Activated naive CD4-positive, alpha-beta T cell treated with anti-CD3 and anti-CD28 coated beads, Interleukin-2, amount 50 U/mL, for 24 hours (primary cell): ENCODE measurements around the gene FOXQ1.

Source experiments
- H3K27ac Mint-ChIP-seq: one replicate; pipeline ENCODE4 v1.8.0; 2021; ENCODE audit warnings: mild to moderate bottlenecking, mixed read lengths
- H3K27me3 Mint-ChIP-seq: one replicate; pipeline ENCODE4 v1.8.0; 2021; ENCODE audit warnings: mixed read lengths
- H3K36me3 Mint-ChIP-seq: one replicate; pipeline ENCODE4 v1.8.0; 2021; ENCODE audit warnings: mixed read lengths
- H3K4me1 Mint-ChIP-seq: one replicate; pipeline ENCODE4 v1.8.0; 2021; ENCODE audit warnings: mixed read lengths
- H3K4me3 Mint-ChIP-seq: one replicate; pipeline ENCODE4 v1.8.0; 2021; ENCODE audit warnings: mild to moderate bottlenecking, mixed read lengths
- H3K9me3 Mint-ChIP-seq: one replicate; pipeline ENCODE4 v1.8.0; 2021; ENCODE audit warnings: mixed read lengths

The FOXQ1 gene, protein sequence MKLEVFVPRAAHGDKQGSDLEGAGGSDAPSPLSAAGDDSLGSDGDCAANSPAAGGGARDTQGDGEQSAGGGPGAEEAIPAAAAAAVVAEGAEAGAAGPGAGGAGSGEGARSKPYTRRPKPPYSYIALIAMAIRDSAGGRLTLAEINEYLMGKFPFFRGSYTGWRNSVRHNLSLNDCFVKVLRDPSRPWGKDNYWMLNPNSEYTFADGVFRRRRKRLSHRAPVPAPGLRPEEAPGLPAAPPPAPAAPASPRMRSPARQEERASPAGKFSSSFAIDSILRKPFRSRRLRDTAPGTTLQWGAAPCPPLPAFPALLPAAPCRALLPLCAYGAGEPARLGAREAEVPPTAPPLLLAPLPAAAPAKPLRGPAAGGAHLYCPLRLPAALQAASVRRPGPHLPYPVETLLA

DNA sequence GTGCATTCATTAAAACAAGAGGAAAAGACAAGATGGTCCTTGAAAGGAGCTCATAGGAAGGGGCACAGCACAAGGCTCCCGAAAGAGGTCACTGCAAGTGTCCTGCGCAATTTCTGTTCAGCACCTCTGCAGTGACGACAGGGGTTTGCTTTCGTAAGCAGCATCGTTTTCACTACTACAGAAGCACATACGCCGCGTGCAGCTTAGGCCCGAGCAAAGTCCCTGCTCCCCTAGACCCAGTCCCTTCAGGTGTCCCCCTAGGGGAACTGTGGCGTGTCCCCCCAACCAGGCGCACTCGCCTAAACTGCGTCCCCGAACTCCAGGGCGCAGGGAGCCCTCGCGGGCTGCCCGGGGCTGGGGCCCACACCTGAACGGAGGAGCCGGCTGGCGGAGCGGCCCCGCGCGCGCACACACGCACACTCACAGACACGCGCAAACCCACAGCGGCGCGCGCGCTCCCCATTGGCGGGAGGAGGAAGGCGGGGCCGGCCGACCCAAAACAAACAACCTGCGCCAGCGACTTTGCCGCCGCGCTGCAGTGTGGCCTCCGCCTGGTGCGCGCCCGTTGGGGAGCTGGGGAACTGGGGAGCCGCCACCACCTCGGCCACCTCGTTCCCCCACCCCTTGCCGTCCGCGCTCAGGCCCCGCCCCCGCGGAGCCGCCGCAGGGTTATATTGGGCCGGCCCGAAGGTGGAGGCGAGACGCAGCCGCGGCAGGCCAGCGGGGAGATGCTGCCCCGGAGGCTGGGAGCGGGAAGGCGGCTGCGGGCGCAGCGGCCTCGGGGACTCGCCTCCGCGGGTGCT is at the start of gene FOXQ1:
Gene FOXQ1, plus strand, starts transcription at position 699 of the 803 bp plus-strand sequence. CDS start 607 bp downstream, outside the sequence.
- Mint-ChIP-seq H3K27me3 (peaks cover 54% of the 10 kb centered on the region), H3K9me3 (peaks cover under 1% of the 10 kb centered on the region), H3K36me3 (no peaks in the 10 kb centered on the region), H3K27ac (peak within 1 kb of the TSS; percentile 51), H3K4me1 (peaks cover 36% of the 10 kb centered on the region), H3K4me3 (peak within 1 kb of the TSS; percentile 71)

DNA sequence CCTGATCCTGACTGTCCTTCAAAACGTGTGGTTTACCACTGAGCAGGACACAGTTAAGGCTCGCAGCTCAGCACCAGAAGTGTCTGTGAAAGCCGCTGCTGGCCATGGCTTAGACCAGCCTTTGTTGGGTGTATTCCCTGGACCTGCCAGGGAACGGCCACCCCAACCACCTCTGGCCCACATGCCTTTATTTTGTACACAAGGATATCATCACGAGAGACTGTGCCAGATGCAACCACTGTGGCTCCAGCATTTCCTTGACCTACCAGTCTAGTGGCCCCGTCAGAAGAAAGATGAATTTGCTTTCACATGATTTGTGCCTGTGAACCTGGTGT is 49.2 kb upstream of the FOXQ1 start:
- Mint-ChIP-seq H3K36me3 (no peaks in the 10 kb centered on the region), H3K27ac (no peak overlapping the region), H3K4me1 (no peaks in the 10 kb centered on the region), H3K9me3 (no peaks in the 10 kb centered on the region), H3K4me3 (no peak overlapping the region), H3K27me3 (peaks cover 10% of the 10 kb centered on the region)

DNA sequence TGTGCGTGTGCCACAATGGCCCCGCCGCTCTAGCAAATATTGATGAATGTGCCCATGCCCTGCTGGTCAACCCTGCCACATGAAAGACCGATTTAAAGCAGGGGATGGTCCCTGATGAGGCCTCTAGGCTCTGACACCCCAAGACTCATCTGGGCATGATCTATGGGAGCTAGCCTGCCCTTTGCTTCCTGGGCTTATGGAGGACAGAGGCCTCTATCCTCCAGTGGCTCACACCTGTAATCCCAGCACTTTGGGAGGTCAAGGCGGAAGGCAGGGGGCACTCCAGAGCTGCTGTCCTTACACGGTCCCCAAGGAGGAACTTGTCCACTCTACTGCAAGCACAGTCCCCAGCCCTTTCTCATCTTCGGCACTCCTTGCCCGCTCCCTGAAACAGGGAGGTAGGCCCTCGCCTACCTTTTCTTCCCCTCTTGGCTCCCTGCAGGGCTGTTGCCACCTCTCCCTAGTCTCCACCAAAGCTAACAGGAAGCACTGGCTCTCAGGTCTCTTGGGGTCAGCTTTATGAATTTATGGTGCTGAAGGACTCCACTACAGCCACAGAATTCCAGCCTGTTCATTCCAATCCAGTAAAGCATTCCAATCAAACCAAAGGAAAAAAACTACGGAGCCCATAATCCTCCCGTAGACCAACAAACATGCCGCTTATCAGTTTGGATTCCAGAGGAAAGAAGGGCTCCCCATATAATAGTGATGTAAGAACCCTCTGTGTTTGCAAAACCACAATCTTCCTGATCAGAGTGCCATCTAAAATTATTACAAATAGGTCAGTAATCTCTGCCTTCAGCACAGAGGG is 48.7 kb upstream of the FOXQ1 start:
- Mint-ChIP-seq H3K4me3 (no peak overlapping the region), H3K27ac (no peak overlapping the region), H3K9me3 (no peaks in the 10 kb centered on the region), H3K4me1 (no peaks in the 10 kb centered on the region), H3K36me3 (no peaks in the 10 kb centered on the region), H3K27me3 (peaks cover 10% of the 10 kb centered on the region)

- Mint-ChIP-seq H3K27me3 (peaks cover 11% of the 10 kb centered on the region), H3K4me3 (no peak overlapping the region), H3K4me1 (no peaks in the 10 kb centered on the region), H3K9me3 (no peaks in the 10 kb centered on the region), H3K36me3 (no peaks in the 10 kb centered on the region), H3K27ac (no peak overlapping the region)
Observed at GRCh38 chr6:1263850-1264377, 48.0 kb upstream of the FOXQ1 start.

GRCh38 chr6:1264619-1265445 is 47.1 kb upstream of the FOXQ1 start:
- H3K4me1 Mint-ChIP-seq: no peaks in the 10 kb centered on the region
- no peak overlapping the region for H3K27ac Mint-ChIP-seq
- H3K9me3 Mint-ChIP-seq: no peaks in the 10 kb centered on the region
- H3K4me3 Mint-ChIP-seq: no peak overlapping the region
- H3K27me3 Mint-ChIP-seq: peaks cover 10% of the 10 kb centered on the region
- H3K36me3 Mint-ChIP-seq: no peaks in the 10 kb centered on the region

GRCh38 chr6:1266686-1267056 is 45.2 kb upstream of the FOXQ1 start:
- H3K9me3 Mint-ChIP-seq: peaks cover 2% of the 10 kb centered on the region
- no peaks in the 10 kb centered on the region for H3K36me3 Mint-ChIP-seq
- peaks cover 8% of the 10 kb centered on the region for H3K27me3 Mint-ChIP-seq
- H3K4me3 Mint-ChIP-seq: no peak overlapping the region
- H3K27ac Mint-ChIP-seq: no peak overlapping the region
- no peaks in the 10 kb centered on the region for H3K4me1 Mint-ChIP-seq

GRCh38 chr6:1267057-1267732 is 44.7 kb upstream of the FOXQ1 start:
- Mint-ChIP-seq H3K27me3 (peaks cover 8% of the 10 kb centered on the region), H3K27ac (no peak overlapping the region), H3K36me3 (no peaks in the 10 kb centered on the region), H3K9me3 (peaks cover 7% of the 10 kb centered on the region), H3K4me1 (no peaks in the 10 kb centered on the region), H3K4me3 (no peak overlapping the region)

- Mint-ChIP-seq H3K27me3 (peaks cover 8% of the 10 kb centered on the region), H3K4me1 (no peaks in the 10 kb centered on the region), H3K4me3 (no peak overlapping the region)
Observed at GRCh38 chr6:1267790-1268762, 43.8 kb upstream of the FOXQ1 start.

DNA sequence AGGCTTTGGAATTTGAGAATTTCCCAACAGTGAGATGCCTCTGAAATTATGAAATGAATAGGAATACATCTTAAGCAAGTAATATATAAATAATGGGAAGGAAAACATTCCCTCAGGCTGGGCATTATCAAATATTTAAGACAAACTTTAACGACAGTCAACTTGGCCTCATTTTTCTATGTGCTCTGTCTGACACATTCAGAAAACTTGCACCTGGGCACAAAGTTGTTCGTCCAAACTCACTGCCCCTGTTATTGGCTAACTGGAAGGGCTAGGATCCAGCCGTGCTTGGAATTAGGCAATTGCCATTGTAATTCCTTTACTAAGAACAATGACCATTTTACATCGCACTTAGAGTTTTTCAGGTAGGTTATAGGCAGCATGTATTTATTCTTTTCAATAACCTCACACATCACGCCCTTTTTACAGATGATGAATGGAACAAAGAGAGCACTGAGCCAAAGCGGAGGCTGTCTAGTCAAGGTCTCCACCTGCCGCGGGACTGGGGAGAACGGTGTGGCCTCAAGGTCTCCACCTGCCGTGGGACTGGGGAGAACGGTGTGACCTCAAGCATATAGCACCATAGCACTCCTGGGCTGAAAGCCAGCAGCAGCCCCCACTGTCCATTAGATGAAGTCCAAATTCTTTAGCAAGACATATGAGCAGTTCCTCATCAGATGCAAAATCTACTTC is 40.7 kb upstream of the FOXQ1 start:
- H3K27ac Mint-ChIP-seq: no peak overlapping the region
- H3K27me3 Mint-ChIP-seq: peaks cover 13% of the 10 kb centered on the region

More at GRCh38 chr6:1267790-1268762, 43.8 kb upstream of the FOXQ1 start:
- Mint-ChIP-seq H3K9me3 (peaks cover 10% of the 10 kb centered on the region), H3K36me3 (no peaks in the 10 kb centered on the region), H3K27ac (no peak overlapping the region)

GRCh38 chr6:1278061-1278720 is 33.7 kb upstream of the FOXQ1 start:
- H3K9me3 Mint-ChIP-seq: peaks cover 8% of the 10 kb centered on the region
- H3K27ac Mint-ChIP-seq: no peak overlapping the region
- peaks cover 23% of the 10 kb centered on the region for H3K27me3 Mint-ChIP-seq
- no peaks in the 10 kb centered on the region for H3K4me1 Mint-ChIP-seq
- H3K36me3 Mint-ChIP-seq: no peaks in the 10 kb centered on the region
- H3K4me3 Mint-ChIP-seq: no peak overlapping the region

More for the DNA sequence above, 40.7 kb upstream of the FOXQ1 start:
- Mint-ChIP-seq H3K36me3 (no peaks in the 10 kb centered on the region), H3K9me3 (peaks cover 18% of the 10 kb centered on the region), H3K4me3 (no peak overlapping the region), H3K4me1 (no peaks in the 10 kb centered on the region)

- Mint-ChIP-seq H3K4me1 (no peaks in the 10 kb centered on the region), H3K27ac (no peak overlapping the region), H3K4me3 (no peak overlapping the region), H3K27me3 (peaks cover 24% of the 10 kb centered on the region), H3K36me3 (no peaks in the 10 kb centered on the region), H3K9me3 (peaks cover 6% of the 10 kb centered on the region)
Observed at GRCh38 chr6:1279065-1279464, 32.8 kb upstream of the FOXQ1 start.

- Mint-ChIP-seq H3K27ac (no peak overlapping the region), H3K27me3 (peaks cover 20% of the 10 kb centered on the region), H3K4me1 (no peaks in the 10 kb centered on the region), H3K36me3 (no peaks in the 10 kb centered on the region), H3K9me3 (no peaks in the 10 kb centered on the region), H3K4me3 (no peak overlapping the region)
Observed at GRCh38 chr6:1280666-1281300, 31.1 kb upstream of the FOXQ1 start.
